Peyer's patch (tissue), 4 donors: Measurements from ENCODE around the gene IRS2.

Experiments used
- CTCF ChIP-seq, 6 experiments: fragments of 450-650 bp in 4 of 6; fragments of 200-600 bp in 2 of 6; sonication (generic) in 1 of 6; IDR thresholded peaks; one replicate each; pipeline ENCODE4 v1.5.1; 2017 to 2019; ENCODE audit warnings: antibody characterized with exemption in 6 of 6, mild to moderate bottlenecking in 3 of 6, moderate library complexity in 1 of 6
- POLR2A ChIP-seq, 2 donors: fragments of 450-650 bp; IDR thresholded peaks; one replicate each; pipeline ENCODE4 v1.5.1; 2017; ENCODE audit warnings: antibody characterized with exemption in 2 of 2, mild to moderate bottlenecking in 2 of 2, moderate library complexity in 2 of 2

GRCh38 chr13:109780845-109781383, 5.5 kb downstream of the IRS2 start:
- TF ChIP-seq CTCF (IDR thresholded peaks at IDR 0.05) (no peak), POLR2A (IDR thresholded peaks at IDR 0.05) (no peak)
